Upper lobe of left lung (tissue), 4 donors: Measurements from ENCODE around the gene COA7.

Source experiments
- CTCF ChIP-seq, 6 experiments: fragments of 450-650 bp in 4 of 6; fragments of 200-600 bp in 2 of 6; sonication (generic) in 2 of 6; IDR thresholded peaks; one replicate each; pipeline ENCODE4 v1.5.1; 2016 to 2019; ENCODE audit warnings: antibody characterized with exemption in 6 of 6
- POLR2A ChIP-seq, 4 donors: fragments of 450-650 bp; IDR thresholded peaks; one replicate each; pipeline ENCODE4 v1.5.1; 2016 to 2017; ENCODE audit warnings: antibody characterized with exemption in 4 of 4, mild to moderate bottlenecking in 2 of 4
- POLR2AphosphoS5 ChIP-seq, 2 donors: sonication (generic); formaldehyde crosslinking; IDR thresholded peaks; one replicate each; pipeline ENCODE4 v1.5.1; 2017; ENCODE audit warnings: antibody characterized with exemption in 2 of 2

GRCh38 chr1:52654063-52654462 is 44.1 kb downstream of the COA7 start:
- TF ChIP-seq CTCF (IDR thresholded peaks at IDR 0.05) (no peak), POLR2A (IDR thresholded peaks at IDR 0.05) (no peak), POLR2AphosphoS5 (IDR thresholded peaks at IDR 0.05) (no peak)
